Measurements from ENCODE around the gene TNS4.

Gene TNS4

DNA sequence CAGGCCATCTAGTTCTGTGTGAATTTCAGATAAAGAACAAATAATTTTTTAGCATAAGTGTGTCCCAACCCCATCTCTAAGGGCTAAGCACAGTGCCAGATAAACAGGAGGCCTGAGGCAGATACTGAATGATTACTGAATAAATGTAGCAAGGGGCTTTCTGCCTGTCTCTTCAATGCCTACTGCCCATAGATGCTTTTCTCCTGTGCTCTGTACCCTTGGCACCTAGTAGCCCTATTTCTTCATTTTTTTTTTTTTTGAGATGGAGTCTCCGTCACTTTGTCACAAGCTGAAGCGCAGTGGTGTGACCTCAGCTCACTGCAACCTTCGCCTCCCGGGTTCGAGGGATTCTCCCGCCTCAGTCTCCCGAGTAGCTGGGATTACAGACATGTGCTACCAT, 32.9 kb downstream of the TNS4 start:
- TF ChIP-seq, protein P1, sequence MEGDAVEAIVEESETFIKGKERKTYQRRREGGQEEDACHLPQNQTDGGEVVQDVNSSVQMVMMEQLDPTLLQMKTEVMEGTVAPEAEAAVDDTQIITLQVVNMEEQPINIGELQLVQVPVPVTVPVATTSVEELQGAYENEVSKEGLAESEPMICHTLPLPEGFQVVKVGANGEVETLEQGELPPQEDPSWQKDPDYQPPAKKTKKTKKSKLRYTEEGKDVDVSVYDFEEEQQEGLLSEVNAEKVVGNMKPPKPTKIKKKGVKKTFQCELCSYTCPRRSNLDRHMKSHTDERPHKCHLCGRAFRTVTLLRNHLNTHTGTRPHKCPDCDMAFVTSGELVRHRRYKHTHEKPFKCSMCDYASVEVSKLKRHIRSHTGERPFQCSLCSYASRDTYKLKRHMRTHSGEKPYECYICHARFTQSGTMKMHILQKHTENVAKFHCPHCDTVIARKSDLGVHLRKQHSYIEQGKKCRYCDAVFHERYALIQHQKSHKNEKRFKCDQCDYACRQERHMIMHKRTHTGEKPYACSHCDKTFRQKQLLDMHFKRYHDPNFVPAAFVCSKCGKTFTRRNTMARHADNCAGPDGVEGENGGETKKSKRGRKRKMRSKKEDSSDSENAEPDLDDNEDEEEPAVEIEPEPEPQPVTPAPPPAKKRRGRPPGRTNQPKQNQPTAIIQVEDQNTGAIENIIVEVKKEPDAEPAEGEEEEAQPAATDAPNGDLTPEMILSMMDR (IDR thresholded peaks at IDR 0.05; ENCODE audit: low read depth, low read length), result no peak
- no peak for DNase-seq (ENCODE audit: low read depth in 2 of 2)
- no peak overlapping the region for H3K4me3 ChIP-seq (replicated peaks in 1 of 2; ENCODE audit: low read depth in 2 of 2, low read length in 2 of 2)

DNA sequence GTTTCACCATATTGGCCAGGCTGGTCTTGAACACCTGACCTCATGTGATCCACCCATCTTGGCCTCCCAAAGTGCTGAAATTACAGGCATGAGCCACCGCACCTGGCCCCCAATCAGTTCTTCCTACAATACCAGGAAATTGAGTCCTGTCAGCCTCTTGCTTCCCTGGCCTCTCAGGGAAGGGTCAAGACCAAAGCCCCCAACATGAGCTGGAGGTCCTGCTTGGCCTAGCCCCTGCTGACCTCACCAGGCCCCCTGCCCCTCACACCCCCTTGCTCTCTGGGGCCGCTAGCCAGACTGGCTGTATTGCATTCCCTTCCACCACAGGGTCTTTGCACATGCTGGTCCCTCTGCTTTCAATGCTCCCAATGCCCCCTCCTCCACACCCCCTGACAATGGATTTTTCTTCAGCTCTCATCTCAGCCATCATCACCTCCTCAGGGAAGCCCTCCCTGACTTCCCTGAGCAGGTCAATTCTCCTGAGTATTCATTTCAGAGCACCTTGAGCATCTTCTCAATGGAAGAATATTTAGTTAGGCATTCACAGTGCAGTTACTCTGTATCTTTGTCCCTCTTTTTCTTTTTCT, 34.0 kb downstream of the TNS4 start:
- peak in 1 of 2 donors; percentile 41 for DNase-seq (ENCODE audit: low read depth in 2 of 2)
- no peak overlapping the region for H3K4me3 ChIP-seq (replicated peaks in 1 of 2; ENCODE audit: low read depth in 2 of 2, low read length in 2 of 2)
- TF ChIP-seq, protein P1 (IDR thresholded peaks at IDR 0.05; ENCODE audit: low read depth, low read length), result no peak

DNA sequence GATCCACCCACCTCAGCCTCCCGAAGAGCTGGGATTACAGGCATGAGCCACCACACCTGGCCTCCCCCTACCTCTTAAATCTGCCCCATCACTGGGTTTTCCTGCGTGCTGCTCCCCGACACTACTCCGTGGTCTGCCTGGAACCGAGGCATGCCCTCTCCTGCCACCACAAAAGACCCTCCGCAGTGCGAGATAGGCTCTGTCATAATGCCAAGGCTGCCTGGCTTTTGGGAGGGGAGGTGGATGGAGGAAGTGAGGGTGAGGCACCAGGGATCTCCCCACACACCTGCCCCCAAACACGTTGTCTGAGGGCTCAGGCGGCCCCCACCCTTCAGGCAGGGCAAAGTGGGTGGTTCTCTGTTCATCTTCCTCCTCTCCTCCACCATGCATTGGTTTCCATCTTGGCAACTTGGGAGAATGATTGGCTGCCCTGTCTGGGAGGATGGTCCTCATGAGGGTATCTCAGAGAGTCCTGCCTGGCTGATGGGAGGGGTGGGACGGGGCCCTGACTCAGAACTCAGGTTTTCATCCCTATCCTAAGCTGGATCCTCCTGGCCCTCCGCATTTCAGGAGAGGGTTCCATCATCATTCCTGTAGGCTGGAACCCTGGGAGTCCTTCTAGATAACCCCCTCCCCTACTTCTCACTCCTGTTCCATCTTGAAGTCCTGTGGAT, 35.0 kb downstream of the TNS4 start:
- peak; percentile 52 for DNase-seq (ENCODE audit: low read depth in 2 of 2)

DNA sequence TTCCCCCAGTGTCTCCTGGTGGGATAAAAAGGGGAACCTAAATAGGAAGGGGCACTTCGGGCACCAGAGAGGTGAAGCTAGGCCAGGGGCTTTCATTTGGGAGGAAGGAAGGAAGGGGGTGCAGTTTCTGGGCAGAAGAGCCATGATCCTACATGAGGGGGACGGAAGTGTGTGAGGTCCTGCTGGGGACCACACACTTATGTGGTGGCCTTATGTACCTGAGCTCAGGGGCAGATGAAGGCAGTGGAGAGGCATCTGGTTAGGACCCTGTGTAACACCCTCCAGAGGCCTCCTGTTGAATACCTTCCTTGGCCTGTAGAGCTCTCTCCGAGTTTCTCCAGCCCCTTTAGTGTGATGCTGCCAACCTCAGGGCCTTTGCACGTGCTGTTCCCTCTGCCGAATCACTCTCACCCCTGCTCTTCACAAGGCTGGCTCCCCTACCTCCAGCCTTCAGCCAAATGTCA, 37.0 kb downstream of the TNS4 start:
- TF ChIP-seq, protein P1 (IDR thresholded peaks at IDR 0.05; ENCODE audit: low read depth, low read length), result no peak
- H3K4me3 ChIP-seq (replicated peaks in 1 of 2; ENCODE audit: low read depth in 2 of 2, low read length in 2 of 2), result no peak overlapping the region
- peak in 1 of 2 donors; percentile 61 for DNase-seq (ENCODE audit: low read depth in 2 of 2)

More for the DNA sequence above, 35.0 kb downstream of the TNS4 start:
- TF ChIP-seq, protein P1 (IDR thresholded peaks at IDR 0.05; ENCODE audit: low read depth, low read length), result no peak
- H3K4me3 ChIP-seq (replicated peaks in 1 of 2; ENCODE audit: low read depth in 2 of 2, low read length in 2 of 2), result no peak overlapping the region

DNA sequence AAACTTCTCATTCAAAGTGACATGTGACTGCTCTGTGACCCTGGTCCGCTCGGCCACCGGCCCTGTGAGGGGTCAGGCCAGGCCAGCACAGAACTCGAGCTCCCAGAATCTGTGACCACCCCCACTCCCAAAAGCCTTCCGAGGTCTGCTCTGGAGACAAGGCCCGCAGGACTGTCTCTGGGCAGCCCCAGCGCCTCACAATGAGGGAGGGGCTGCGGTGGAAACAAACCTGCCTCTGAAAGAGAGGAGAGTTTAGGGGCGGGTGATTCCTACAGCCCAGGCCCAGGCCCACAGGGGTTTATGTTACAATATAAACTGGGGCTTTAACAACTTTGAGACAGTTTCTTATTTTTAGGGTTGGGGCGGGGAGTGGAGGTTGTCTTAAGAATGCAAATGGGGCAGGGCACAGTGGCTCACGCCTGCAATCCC, 38.3 kb downstream of the TNS4 start:
- peak; percentile 62 to 66 for DNase-seq (ENCODE audit: low read depth in 2 of 2)
- H3K4me3 ChIP-seq (replicated peaks in 1 of 2; ENCODE audit: low read depth in 2 of 2, low read length in 2 of 2), result no peak overlapping the region
- TF ChIP-seq, protein P1 (IDR thresholded peaks at IDR 0.05; ENCODE audit: low read depth, low read length), result no peak

DNA sequence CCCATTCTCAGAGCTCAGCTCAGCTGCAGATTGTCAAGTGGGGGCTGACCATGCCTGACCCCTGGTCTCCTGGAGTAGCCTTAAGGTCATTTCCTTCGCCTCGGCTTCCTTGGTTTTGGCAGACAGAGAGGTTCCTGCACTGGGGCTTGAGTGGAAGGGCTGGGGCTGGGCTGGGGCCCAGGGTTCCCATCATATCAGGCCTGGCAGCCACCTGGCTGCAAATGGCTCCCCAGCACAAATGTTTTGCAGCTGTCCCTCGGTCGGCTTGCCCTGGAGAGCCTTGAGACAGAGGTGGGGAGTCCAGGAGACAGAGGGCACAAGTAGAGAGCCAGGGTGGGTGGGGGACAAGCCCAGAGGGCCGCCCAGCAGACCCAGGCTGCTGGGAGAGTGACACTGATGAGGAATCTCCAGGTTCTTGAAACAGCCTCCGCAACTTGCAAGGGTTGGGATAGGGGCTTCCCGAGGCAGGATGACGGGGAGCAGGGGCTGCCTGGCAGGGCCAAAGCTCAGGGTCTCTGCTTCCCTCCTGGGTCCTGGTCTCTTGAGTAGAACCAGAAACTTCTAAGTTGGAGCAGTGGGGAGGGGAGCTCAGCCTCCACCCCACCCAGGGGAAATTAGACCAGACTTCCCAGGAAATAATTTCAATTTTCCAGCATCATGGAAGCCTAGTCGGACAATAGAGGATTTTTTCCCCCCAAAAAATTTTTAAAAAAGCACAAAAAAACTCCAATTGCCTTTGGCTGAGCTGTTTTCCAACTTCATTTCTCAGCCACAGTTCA, 38.9 kb downstream of the TNS4 start:
- H3K4me3 ChIP-seq (replicated peaks in 1 of 2; ENCODE audit: low read depth in 2 of 2, low read length in 2 of 2), result no peak overlapping the region
- TF ChIP-seq, protein P1 (IDR thresholded peaks at IDR 0.05; ENCODE audit: low read depth, low read length), result no peak
- DNase-seq (ENCODE audit: low read depth in 2 of 2), result peak; percentile 48 to 58

Measured in cardiac fibroblast (primary cell).